ENCODE results near the gene HINT2. TPM values are rescaled to one million over a fixed set of nuclear protein-coding genes. Genes with fewer than 3 reads are reported as not detected.

HINT2 gene
- total RNA-seq: 49.4 and 49.7 TPM in 2 replicates

DNA sequence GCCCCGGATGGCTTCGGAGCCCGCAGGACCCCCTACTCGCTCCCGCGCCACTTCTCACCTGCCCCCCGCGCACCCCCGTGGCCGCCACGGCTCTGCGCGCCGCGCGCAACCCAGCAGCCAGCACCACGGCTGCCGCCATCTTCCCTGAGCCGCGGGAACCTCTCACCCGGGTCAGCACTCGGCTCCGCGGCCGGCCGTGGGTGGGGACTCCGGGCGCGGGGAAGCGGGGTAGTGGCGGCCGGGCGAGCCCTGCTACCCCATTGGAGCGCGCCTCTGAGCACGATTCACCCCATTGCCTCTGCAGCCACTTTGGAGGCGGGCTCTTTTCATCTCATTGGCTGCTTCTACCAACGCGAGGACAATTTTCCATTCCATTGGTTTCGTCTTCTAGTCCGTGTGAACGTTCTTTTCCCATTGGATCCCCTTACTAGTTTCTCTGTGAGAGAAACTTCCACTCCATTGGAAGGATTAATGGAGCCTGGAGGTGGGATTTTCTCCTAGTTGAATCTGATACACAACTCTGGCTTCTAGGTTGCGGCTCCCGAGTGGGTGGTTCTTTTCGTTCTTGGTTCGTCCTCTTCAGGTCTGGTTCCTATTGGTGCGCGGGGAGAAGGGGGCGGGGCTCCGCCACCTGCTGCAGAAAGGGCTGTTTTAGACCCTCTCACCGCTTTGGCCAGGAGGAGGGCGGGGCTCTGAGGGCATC is at the start of gene HINT2:
TSS of gene HINT2 (minus strand) at position 202 of the 703 bp plus-strand sequence. CDS start at position 139, 63 bp downstream.
- intact Hi-C loops (cut with micrococcal nuclease): loop anchor here (1.0 to 10.0 kb wide), 9 partner anchors 11 to 1438 kb away; partner anchors contain the start of genes ATOSB, CREB3, FANCG and GBA2
- Mint-ChIP-seq H3K4me1 (ENCODE audit: low read depth) (peaks cover 33% of the 10 kb centered on the region), H3K27me3 (ENCODE audit: low read depth) (no peaks in the 10 kb centered on the region), H3K36me3 (ENCODE audit: low read depth) (peaks cover 13% of the 10 kb centered on the region), H3K9me3 (no peaks in the 10 kb centered on the region), H3K4me3 (ENCODE audit: low read depth) (peak within 1 kb of the TSS; percentile 89), H3K27ac (peak within 1 kb of the TSS; percentile 96)
- peak; percentile 97 for DNase-seq (ENCODE audit: low spot score)

DNA sequence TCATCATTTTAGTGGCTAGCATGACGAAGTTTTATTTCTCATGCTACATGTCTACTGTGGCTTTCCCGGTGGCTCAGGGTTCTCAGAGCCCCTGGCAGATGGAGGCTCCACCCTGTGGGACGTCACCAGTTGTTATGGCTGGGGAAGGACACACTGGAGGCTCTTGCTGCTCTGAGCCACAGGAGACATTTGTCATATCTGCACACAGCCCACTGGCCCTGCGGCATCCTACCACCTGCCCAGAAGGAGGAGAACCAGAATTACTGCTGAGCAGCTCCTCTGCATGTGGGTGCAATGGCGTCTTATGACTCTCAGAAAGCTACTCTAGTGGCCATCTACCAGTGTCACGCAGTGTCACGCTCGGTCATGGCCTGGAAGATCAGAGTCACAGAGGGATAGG is 48.7 kb upstream of the HINT2 start:
- H3K27ac Mint-ChIP-seq: no peak overlapping the region
- no peaks in the 10 kb centered on the region for H3K36me3 Mint-ChIP-seq (ENCODE audit: low read depth)
- intact Hi-C loops (cut with micrococcal nuclease): no loop called here
- peaks cover 9% of the 10 kb centered on the region for H3K27me3 Mint-ChIP-seq (ENCODE audit: low read depth)
- no peaks in the 10 kb centered on the region for H3K4me1 Mint-ChIP-seq (ENCODE audit: low read depth)
- no peak for DNase-seq (ENCODE audit: low spot score)
- no peaks in the 10 kb centered on the region for H3K9me3 Mint-ChIP-seq
- H3K4me3 Mint-ChIP-seq (ENCODE audit: low read depth): no peak overlapping the region

- peaks cover 10% of the 10 kb centered on the region for H3K27me3 Mint-ChIP-seq (ENCODE audit: low read depth)
- H3K9me3 Mint-ChIP-seq: no peaks in the 10 kb centered on the region
- H3K27ac Mint-ChIP-seq: no peak overlapping the region
- DNase-seq (ENCODE audit: low spot score): no peak
- H3K4me1 Mint-ChIP-seq (ENCODE audit: low read depth): no peaks in the 10 kb centered on the region
- H3K4me3 Mint-ChIP-seq (ENCODE audit: low read depth): no peak overlapping the region
- intact Hi-C loops (cut with micrococcal nuclease): no loop called here
- no peaks in the 10 kb centered on the region for H3K36me3 Mint-ChIP-seq (ENCODE audit: low read depth)
Measured at GRCh38 chr9:35862328-35862727, 47.5 kb upstream of the HINT2 start.

GRCh38 chr9:35861161-35861897 is 46.5 kb upstream of the HINT2 start:
- no peaks in the 10 kb centered on the region for H3K36me3 Mint-ChIP-seq (ENCODE audit: low read depth)
- intact Hi-C loops (cut with micrococcal nuclease): no loop called here
- H3K27me3 Mint-ChIP-seq (ENCODE audit: low read depth): peaks cover 10% of the 10 kb centered on the region
- no peak overlapping the region for H3K4me3 Mint-ChIP-seq (ENCODE audit: low read depth)
- no peak for DNase-seq (ENCODE audit: low spot score)
- H3K4me1 Mint-ChIP-seq (ENCODE audit: low read depth): no peaks in the 10 kb centered on the region
- H3K27ac Mint-ChIP-seq: no peak overlapping the region
- no peaks in the 10 kb centered on the region for H3K9me3 Mint-ChIP-seq

- Mint-ChIP-seq H3K27ac (no peak overlapping the region), H3K4me3 (ENCODE audit: low read depth) (no peak overlapping the region), H3K27me3 (ENCODE audit: low read depth) (peaks cover 10% of the 10 kb centered on the region), H3K36me3 (ENCODE audit: low read depth) (no peaks in the 10 kb centered on the region), H3K9me3 (no peaks in the 10 kb centered on the region), H3K4me1 (ENCODE audit: low read depth) (no peaks in the 10 kb centered on the region)
- intact Hi-C loops (cut with micrococcal nuclease): no loop called here
- DNase-seq (ENCODE audit: low spot score): no peak
Measured at GRCh38 chr9:35859990-35860339, 45.1 kb upstream of the HINT2 start.

- Mint-ChIP-seq H3K4me3 (ENCODE audit: low read depth) (no peak overlapping the region), H3K27ac (no peak overlapping the region), H3K9me3 (no peaks in the 10 kb centered on the region), H3K27me3 (ENCODE audit: low read depth) (peaks cover 10% of the 10 kb centered on the region), H3K4me1 (ENCODE audit: low read depth) (no peaks in the 10 kb centered on the region), H3K36me3 (ENCODE audit: low read depth) (no peaks in the 10 kb centered on the region)
- intact Hi-C loops (cut with micrococcal nuclease): no loop called here
- no peak for DNase-seq (ENCODE audit: low spot score)
Measured at GRCh38 chr9:35859310-35859989, 44.6 kb upstream of the HINT2 start.

GRCh38 chr9:35858458-35858857 is 43.6 kb upstream of the HINT2 start:
- Mint-ChIP-seq H3K27me3 (ENCODE audit: low read depth) (peaks cover 10% of the 10 kb centered on the region), H3K36me3 (ENCODE audit: low read depth) (no peaks in the 10 kb centered on the region), H3K27ac (no peak overlapping the region), H3K4me1 (ENCODE audit: low read depth) (no peaks in the 10 kb centered on the region), H3K9me3 (no peaks in the 10 kb centered on the region), H3K4me3 (ENCODE audit: low read depth) (no peak overlapping the region)
- intact Hi-C loops (cut with micrococcal nuclease): no loop called here
- no peak for DNase-seq (ENCODE audit: low spot score)

DNA sequence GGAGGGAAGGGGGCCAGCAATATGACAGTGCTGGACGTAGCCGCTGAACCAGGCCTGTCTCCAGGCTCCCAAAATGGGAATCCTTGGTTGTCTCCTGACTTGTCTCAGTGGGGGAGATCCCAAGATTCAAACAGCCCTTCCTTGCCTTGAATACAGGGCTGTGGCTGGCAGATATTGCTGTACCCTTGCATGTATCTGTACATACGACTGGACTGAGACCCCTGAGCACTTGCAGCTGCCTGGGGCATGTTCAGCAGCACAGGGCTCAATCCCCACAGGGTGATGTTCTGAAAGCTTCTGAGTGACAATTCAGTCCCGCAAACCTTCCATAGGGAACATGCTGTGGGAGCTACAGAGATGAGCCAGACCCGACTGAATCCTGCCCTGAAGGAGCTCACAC is 42.0 kb upstream of the HINT2 start:
- no peak for DNase-seq (ENCODE audit: low spot score)
- intact Hi-C loops (cut with micrococcal nuclease): no loop called here
- H3K36me3 Mint-ChIP-seq (ENCODE audit: low read depth): no peaks in the 10 kb centered on the region
- H3K9me3 Mint-ChIP-seq: no peaks in the 10 kb centered on the region
- no peaks in the 10 kb centered on the region for H3K4me1 Mint-ChIP-seq (ENCODE audit: low read depth)
- peaks cover 10% of the 10 kb centered on the region for H3K27me3 Mint-ChIP-seq (ENCODE audit: low read depth)
- no peak overlapping the region for H3K27ac Mint-ChIP-seq
- no peak overlapping the region for H3K4me3 Mint-ChIP-seq (ENCODE audit: low read depth)

DNA sequence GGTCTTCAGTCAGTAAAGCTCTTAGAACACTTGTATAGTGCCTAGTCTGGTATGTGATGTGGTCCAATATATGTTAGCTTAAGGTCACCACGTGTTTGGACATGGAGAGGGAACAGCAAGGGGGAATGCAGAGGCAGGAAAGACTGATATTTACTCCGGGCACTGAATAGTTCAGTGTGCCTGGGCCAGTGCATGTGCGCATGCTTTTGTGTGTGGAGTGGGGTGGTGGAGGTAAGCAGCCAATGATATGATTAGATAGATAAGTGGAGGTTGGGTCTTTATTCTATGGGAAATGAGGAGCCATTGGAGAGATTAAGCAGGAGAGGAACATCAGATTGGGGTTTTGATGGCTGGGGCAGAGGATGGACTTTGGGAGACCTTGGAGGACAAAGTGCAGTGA is 41.4 kb upstream of the HINT2 start:
- DNase-seq (ENCODE audit: low spot score): no peak
- Mint-ChIP-seq H3K9me3 (no peaks in the 10 kb centered on the region), H3K27ac (no peak overlapping the region), H3K27me3 (ENCODE audit: low read depth) (peaks cover 6% of the 10 kb centered on the region), H3K4me3 (ENCODE audit: low read depth) (no peak overlapping the region), H3K4me1 (ENCODE audit: low read depth) (no peaks in the 10 kb centered on the region), H3K36me3 (ENCODE audit: low read depth) (no peaks in the 10 kb centered on the region)
- intact Hi-C loops (cut with micrococcal nuclease): no loop called here

- Mint-ChIP-seq H3K4me3 (ENCODE audit: low read depth) (no peak overlapping the region), H3K9me3 (no peaks in the 10 kb centered on the region), H3K36me3 (ENCODE audit: low read depth) (no peaks in the 10 kb centered on the region), H3K4me1 (ENCODE audit: low read depth) (no peaks in the 10 kb centered on the region), H3K27ac (no peak overlapping the region), H3K27me3 (ENCODE audit: low read depth) (peaks cover 3% of the 10 kb centered on the region)
- intact Hi-C loops (cut with micrococcal nuclease): no loop called here
- no peak for DNase-seq (ENCODE audit: low spot score)
Measured at GRCh38 chr9:35854091-35854762, 39.4 kb upstream of the HINT2 start.

DNA sequence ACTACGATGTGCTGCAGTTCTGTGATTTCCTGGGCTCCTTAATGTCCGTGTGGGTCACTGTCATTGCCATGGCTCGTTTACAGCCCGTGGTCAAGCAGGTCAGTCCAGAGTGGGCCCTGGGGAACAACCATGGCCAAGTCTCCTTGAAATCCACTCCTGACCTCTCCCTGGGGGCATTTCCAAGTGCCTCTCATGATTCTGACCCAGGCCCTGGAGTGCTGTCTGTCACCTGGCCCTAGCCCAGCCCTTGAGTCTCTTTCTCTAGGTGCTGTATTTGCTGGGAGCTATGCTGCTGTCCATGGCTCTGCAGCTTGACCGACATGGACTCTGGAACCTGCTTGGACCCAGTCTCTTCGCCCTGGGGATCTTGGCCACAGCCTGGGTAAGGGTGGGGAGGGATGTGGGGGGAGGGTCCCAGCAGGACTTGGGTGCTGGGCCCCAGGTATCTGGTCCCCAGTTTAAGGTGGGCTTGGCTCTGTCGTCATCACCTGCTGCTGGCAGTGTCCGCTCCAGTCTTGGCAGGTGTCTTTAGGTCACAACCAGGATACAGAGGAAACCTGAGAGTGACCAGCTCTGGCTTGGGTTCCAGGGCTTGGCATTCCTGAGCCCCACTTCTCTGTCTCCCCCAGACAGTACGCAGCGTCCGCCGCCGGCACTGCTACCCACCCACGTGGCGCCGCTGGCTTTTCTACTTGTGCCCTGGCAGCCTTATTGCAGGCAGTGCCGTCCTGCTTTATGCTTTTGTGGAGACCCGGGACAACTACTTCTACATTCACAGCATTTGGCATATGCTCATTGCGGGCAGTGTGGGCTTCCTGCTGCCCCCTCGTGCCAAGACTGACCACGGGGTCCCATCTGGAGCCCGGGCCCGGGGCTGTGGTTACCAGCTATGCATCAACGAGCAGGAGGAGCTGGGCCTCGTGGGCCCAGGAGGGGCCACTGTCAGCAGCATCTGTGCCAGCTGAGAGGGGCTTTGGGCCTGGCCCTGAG is 38.3 kb upstream of the HINT2 start:
- Mint-ChIP-seq H3K9me3 (no peaks in the 10 kb centered on the region), H3K27ac (no peak overlapping the region), H3K4me3 (ENCODE audit: low read depth) (no peak overlapping the region), H3K4me1 (ENCODE audit: low read depth) (peaks cover 2% of the 10 kb centered on the region), H3K27me3 (ENCODE audit: low read depth) (no peaks in the 10 kb centered on the region), H3K36me3 (ENCODE audit: low read depth) (no peaks in the 10 kb centered on the region)
- intact Hi-C loops (cut with micrococcal nuclease): no loop called here
- no peak for DNase-seq (ENCODE audit: low spot score)
